Measurements from ENCODE around the gene PIK3CA.

PIK3CA gene

GRCh38 chr3:179264449-179264848, 116.3 kb downstream of the PIK3CA start:
- TF ChIP-seq, protein P1, sequence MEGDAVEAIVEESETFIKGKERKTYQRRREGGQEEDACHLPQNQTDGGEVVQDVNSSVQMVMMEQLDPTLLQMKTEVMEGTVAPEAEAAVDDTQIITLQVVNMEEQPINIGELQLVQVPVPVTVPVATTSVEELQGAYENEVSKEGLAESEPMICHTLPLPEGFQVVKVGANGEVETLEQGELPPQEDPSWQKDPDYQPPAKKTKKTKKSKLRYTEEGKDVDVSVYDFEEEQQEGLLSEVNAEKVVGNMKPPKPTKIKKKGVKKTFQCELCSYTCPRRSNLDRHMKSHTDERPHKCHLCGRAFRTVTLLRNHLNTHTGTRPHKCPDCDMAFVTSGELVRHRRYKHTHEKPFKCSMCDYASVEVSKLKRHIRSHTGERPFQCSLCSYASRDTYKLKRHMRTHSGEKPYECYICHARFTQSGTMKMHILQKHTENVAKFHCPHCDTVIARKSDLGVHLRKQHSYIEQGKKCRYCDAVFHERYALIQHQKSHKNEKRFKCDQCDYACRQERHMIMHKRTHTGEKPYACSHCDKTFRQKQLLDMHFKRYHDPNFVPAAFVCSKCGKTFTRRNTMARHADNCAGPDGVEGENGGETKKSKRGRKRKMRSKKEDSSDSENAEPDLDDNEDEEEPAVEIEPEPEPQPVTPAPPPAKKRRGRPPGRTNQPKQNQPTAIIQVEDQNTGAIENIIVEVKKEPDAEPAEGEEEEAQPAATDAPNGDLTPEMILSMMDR (IDR thresholded peaks at IDR 0.05; ENCODE audit: extremely low read depth, insufficient read depth, missing control alignments), result no peak
- in situ Hi-C loops (cut with MboI; ENCODE audit: low pct_unique_long_range_greater_than_20kb, low sequenced_read_pairs, unreplicated experiment), result no loop called here
- DNase-seq (ENCODE audit: low spot score), result no peak

GRCh38 chr3:179265092-179265491, 116.9 kb downstream of the PIK3CA start:
- in situ Hi-C loops (cut with MboI; ENCODE audit: low pct_unique_long_range_greater_than_20kb, low sequenced_read_pairs, unreplicated experiment), result no loop called here
- DNase-seq (ENCODE audit: low spot score), result no peak
- TF ChIP-seq, protein P1 (IDR thresholded peaks at IDR 0.05; ENCODE audit: extremely low read depth, insufficient read depth, missing control alignments), result no peak

GRCh38 chr3:179265875-179266274, 117.7 kb downstream of the PIK3CA start:
- TF ChIP-seq, protein P1 (IDR thresholded peaks at IDR 0.05; ENCODE audit: extremely low read depth, insufficient read depth, missing control alignments), result no peak
- no peak for DNase-seq (ENCODE audit: low spot score)
- in situ Hi-C loops (cut with MboI; ENCODE audit: low pct_unique_long_range_greater_than_20kb, low sequenced_read_pairs, unreplicated experiment), result no loop called here

DNA sequence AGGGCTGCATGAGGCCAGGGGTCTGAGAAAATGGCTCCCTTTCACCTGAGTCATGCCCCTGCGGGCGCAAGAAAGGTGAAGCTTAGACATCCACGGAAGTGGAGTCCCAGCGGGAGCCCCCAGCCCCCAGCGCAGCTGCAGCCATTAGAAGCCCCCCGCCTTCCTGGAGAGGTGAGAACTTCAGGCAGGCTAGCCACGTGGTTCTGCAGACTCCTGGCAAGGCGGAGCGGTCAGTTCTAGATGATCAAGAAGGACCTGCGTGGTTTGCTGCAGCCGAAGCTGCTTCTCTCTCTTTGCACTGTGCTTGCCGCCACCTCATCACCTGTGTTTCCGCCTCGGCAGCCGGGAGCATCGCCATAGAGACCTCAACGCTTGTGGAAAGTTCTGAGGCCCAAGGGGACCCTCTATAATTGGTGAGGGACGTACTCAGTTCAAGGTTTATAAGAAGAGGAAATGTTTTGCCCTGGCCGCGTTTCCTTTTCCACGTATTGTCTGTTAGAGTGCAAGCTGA, 118.6 kb downstream of the PIK3CA start:
- in situ Hi-C loops (cut with MboI; ENCODE audit: low pct_unique_long_range_greater_than_20kb, low sequenced_read_pairs, unreplicated experiment), result no loop called here
- TF ChIP-seq, protein P1 (IDR thresholded peaks at IDR 0.05; ENCODE audit: extremely low read depth, insufficient read depth, missing control alignments), result no peak
- DNase-seq (ENCODE audit: low spot score), result no peak

- TF ChIP-seq, protein P1 (IDR thresholded peaks at IDR 0.05; ENCODE audit: extremely low read depth, insufficient read depth, missing control alignments), result no peak
- no peak for DNase-seq (ENCODE audit: low spot score)
- in situ Hi-C loops (cut with MboI; ENCODE audit: low pct_unique_long_range_greater_than_20kb, low sequenced_read_pairs, unreplicated experiment), result no loop called here
Observed at GRCh38 chr3:179268400-179269051, 120.4 kb downstream of the PIK3CA start.

DNA sequence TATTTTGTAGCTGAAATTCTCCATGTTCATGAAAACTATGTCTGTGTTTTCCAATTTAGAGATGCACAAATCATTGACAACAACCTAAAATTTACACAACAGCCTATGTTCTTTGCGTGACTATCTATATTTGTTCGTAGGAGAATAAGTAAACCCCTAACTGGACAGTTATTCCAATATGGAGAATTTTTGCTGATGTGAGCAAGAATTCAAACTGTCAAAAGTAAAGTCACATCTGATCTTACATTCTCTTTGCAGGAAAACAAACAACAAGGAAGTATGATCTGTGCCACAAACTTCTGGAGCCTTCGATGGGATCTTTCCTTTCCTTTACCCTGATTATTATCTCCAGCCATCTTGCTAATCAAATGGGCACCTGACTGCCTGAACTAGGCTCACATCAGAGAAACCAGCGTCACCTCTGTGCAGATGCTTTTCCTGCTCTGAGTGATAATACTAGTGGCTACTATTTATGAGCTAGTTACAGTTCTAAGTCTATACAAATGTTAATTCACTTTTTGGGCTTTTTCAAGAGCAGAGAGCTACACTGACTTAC, 121.1 kb downstream of the PIK3CA start:
- TF ChIP-seq, protein P1 (IDR thresholded peaks at IDR 0.05; ENCODE audit: extremely low read depth, insufficient read depth, missing control alignments), result no peak
- no peak for DNase-seq (ENCODE audit: low spot score)
- in situ Hi-C loops (cut with MboI; ENCODE audit: low pct_unique_long_range_greater_than_20kb, low sequenced_read_pairs, unreplicated experiment), result no loop called here
